Hepatocyte (in vitro differentiated cells): Measurements from ENCODE around the gene MTHFD1L. TPM values are rescaled to one million over a fixed set of nuclear protein-coding genes. Genes with fewer than 3 reads are reported as not detected.

ENCODE experiments used
- DNase-seq: peaks from one replicate; pipeline ENCODE4 v3.0.0-alpha.2; 2016; ENCODE audit warnings: low spot score
- H2AFZ ChIP-seq: fragments of 200-600 bp; sonication (generic); 2 replicates; pipeline ENCODE4 v1.6.0; 2016; ENCODE audit warnings: antibody characterized with exemption, mild to moderate bottlenecking
- H3K27ac ChIP-seq: fragments of 200-600 bp; sonication (generic); 2 replicates; pipeline ENCODE4 v1.5.1; 2016; ENCODE audit warnings: mild to moderate bottlenecking
- H3K27me3 ChIP-seq: fragments of 200-600 bp; sonication (generic); 2 replicates; pipeline ENCODE4 v1.6.1; 2016
- H3K36me3 ChIP-seq: fragments of 200-600 bp; sonication (generic); replicated peaks from 2 replicates; pipeline ENCODE4 v1.5.1; 2016; ENCODE audit warnings: low read depth; ENCODE audit not compliant: insufficient read depth
- H3K4me1 ChIP-seq: fragments of 200-600 bp; sonication (generic); 2 replicates; pipeline ENCODE4 v1.5.1; 2016; ENCODE audit warnings: mild to moderate bottlenecking, moderate library complexity; ENCODE audit not compliant: insufficient read depth
- H3K4me2 ChIP-seq: fragments of 200-600 bp; sonication (generic); 2 replicates; pipeline ENCODE4 v1.6.0; 2016
- H3K4me3 ChIP-seq: fragments of 200-600 bp; sonication (generic); 2 replicates; pipeline ENCODE4 v1.5.1; 2016; ENCODE audit warnings: mild to moderate bottlenecking
- H3K79me2 ChIP-seq: fragments of 200-600 bp; sonication (generic); 2 replicates; pipeline ENCODE4 v1.6.0; 2017; ENCODE audit warnings: mild to moderate bottlenecking
- H3K9me2 ChIP-seq: fragments of 200-600 bp; sonication (generic); replicated peaks from 2 replicates; pipeline ENCODE4 v1.6.0; 2017; ENCODE audit warnings: mild to moderate bottlenecking; ENCODE audit not compliant: insufficient read depth
- H3K9me3 ChIP-seq: fragments of 200-600 bp; sonication (generic); 2 replicates; pipeline ENCODE4 v1.5.1; 2016; ENCODE audit warnings: low read depth, mild to moderate bottlenecking
- H4K20me1 ChIP-seq: fragments of 200-600 bp; sonication (generic); 2 replicates; pipeline ENCODE4 v1.6.0; 2016; ENCODE audit warnings: mild to moderate bottlenecking; ENCODE audit not compliant: insufficient read depth, poor library complexity, severe bottlenecking
- EZH2 ChIP-seq: fragments of 200-600 bp; sonication (generic); IDR thresholded peaks from 2 replicates; pipeline ENCODE4 v1.6.1; 2016; ENCODE audit warnings: antibody characterized with exemption, mild to moderate bottlenecking, borderline replicate concordance
- EZH2phosphoT487 ChIP-seq: fragments of 200-600 bp; sonication (generic); IDR thresholded peaks from one replicate; pipeline ENCODE4 v1.6.1; 2018; ENCODE audit warnings: antibody characterized with exemption, mild to moderate bottlenecking, low read depth, moderate library complexity; ENCODE audit not compliant: unreplicated experiment, severe bottlenecking
- WGBS: methylation state at CpG from one replicate; pipeline ENCODE4 v1.1.6; 2016; ENCODE audit warnings: low lambda C conversion rate; ENCODE audit errors: missing lambda C conversion rate; 5-methylcytosine and 5-hydroxymethylcytosine counted together
- polyA plus RNA-seq: library from polyadenylated mRNA; unstranded; fragments of >200 nt; fragmentation: Nextera tagmentation; extraction: Ambion mirVana; gene quantifications from 2 replicates; pipeline ENCODE4 v1.2.1, GENCODE V29; 2016
- total RNA-seq: library from RNA; depleted of rRNA; stranded (reverse); fragments of >200 nt; gene quantifications from 2 replicates; pipeline ENCODE4 v1.2.3, GENCODE V29; 2014
- TF ChIP-seq, protein P1 (sequence below): fragments of 200-600 bp; sonication (generic); IDR thresholded peaks from 2 replicates; pipeline ENCODE4 v1.5.1; 2016; ENCODE audit warnings: antibody characterized with exemption, mild to moderate bottlenecking; ENCODE audit not compliant: poor library complexity

The MTHFD1L gene
- total and polyA plus RNA-seq, 2 experiments from 2014 or later: 28.4 to 30.8 TPM

DNA sequence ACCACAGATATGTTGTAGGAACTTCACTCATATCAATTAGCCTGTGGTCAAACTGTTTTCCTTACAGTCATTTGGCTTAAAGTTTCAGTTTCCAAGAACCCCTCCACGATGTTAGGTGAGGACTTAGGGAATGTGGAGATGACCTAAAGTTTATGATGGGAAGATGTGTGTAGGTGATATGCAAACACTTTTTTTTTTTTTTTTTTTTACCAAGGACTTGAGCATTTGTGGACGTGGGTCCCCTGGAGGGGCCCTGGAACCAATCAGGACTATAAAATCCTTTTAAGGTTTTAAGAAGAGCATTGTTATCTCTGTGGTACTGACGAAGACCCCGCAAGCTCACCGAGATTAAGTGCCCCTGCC is 478 bp upstream of the MTHFD1L start:
- H4K20me1 ChIP-seq: no peaks in the 10 kb centered on the region
- H2AFZ ChIP-seq: peak overlapping the region; percentile 67
- H3K4me2 ChIP-seq: peak overlapping the region; percentile 85
- H3K27me3 ChIP-seq: no peaks in the 10 kb centered on the region
- WGBS: 14% methylated on average over 5 of the region's 5 CpGs
- H3K36me3 ChIP-seq: no peaks in the 10 kb centered on the region
- peaks cover 23% of the 10 kb centered on the region for H3K4me1 ChIP-seq
- H3K79me2 ChIP-seq: peaks cover 31% of the 10 kb centered on the region
- peak overlapping the region; percentile 72 for H3K4me3 ChIP-seq
- DNase-seq: no peak
- H3K9me3 ChIP-seq: no peaks in the 10 kb centered on the region
- TF ChIP-seq, protein P1, sequence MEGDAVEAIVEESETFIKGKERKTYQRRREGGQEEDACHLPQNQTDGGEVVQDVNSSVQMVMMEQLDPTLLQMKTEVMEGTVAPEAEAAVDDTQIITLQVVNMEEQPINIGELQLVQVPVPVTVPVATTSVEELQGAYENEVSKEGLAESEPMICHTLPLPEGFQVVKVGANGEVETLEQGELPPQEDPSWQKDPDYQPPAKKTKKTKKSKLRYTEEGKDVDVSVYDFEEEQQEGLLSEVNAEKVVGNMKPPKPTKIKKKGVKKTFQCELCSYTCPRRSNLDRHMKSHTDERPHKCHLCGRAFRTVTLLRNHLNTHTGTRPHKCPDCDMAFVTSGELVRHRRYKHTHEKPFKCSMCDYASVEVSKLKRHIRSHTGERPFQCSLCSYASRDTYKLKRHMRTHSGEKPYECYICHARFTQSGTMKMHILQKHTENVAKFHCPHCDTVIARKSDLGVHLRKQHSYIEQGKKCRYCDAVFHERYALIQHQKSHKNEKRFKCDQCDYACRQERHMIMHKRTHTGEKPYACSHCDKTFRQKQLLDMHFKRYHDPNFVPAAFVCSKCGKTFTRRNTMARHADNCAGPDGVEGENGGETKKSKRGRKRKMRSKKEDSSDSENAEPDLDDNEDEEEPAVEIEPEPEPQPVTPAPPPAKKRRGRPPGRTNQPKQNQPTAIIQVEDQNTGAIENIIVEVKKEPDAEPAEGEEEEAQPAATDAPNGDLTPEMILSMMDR: no peak
- TF ChIP-seq EZH2 (no peak), EZH2phosphoT487 (no peak)
- peak overlapping the region; percentile 94 for H3K27ac ChIP-seq
- H3K9me2 ChIP-seq: no peaks in the 10 kb centered on the region

DNA sequence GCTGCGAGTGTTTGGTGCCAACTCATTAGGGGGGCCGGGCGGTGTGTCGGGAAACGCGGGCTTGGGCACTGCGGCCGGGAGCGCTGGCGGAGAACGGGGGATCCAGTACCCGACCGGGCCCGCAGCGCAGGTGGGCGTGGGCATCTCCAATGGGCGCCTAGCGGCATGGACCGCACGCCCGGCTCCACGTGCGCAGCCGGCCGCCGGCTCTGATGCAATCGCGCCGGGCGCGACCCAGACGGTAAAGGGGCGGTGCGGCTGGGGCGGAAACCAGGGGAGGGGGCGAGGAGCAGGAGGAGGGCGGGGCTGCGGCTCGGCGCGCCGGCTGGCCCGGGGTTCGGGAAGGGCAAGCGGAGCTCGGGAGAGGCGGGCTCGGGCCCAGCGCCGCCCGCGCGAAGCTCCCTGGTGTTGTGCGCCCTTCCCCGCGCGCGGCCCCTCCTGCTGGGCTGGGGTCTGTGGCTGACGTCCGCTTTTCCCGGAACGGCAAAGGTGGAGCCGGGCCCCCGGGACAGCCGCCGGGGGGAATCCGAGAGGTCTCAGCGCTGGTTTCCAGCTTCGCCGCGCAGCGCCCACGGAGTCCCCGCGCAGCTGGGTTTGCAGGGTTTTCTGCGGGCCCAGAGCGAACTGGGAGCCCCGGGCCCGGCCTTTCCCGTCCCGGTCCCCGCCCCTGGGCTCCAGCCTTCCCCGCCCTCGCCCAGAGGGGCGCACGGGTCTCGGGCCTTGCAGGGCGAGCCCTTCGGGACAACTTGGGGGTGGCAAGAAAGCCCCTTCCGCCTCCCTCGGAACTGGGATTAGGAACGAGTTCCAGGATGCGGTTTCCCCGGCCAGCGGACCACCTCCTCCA is 867 bp downstream of the MTHFD1L start:
- H2AFZ ChIP-seq: peak overlapping the region; percentile 51
- WGBS: 1% methylated on average over 34 of the region's 95 CpGs

DNA sequence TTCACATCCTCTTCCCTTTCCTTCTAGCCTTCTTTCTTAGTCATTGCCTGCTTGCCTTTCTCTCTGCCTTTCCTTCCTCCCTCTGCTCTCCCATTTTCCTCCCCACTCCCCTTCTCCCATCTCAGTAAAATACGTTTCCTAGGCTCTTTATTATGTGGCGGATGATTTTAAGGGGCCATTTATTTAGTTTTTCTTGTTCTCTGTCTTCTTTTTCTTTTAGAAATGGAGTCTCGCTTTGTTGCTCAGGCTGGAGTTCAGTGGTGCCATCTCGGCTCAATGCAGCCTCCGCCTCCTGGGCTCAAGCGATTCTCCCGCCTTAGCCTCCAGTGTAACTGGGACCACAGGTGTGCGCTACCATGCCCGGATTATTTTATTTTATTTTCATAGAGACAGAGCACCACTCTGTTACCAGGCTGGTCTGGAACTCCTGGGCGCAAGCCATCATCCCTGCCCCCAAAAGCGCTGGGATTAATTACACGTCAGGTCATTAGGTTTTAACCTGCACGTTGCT is 1.5 kb downstream of the MTHFD1L start:
- no peak for DNase-seq
- Histone ChIP-seq H3K4me2 (peak overlapping the region; percentile 85), H3K27ac (peak overlapping the region; percentile 94), H3K36me3 (no peaks in the 10 kb centered on the region), H3K4me1 (peaks cover 16% of the 10 kb centered on the region), H3K27me3 (no peaks in the 10 kb centered on the region), H3K79me2 (peaks cover 51% of the 10 kb centered on the region), H3K9me3 (no peaks in the 10 kb centered on the region), H2AFZ (peak overlapping the region; percentile 9), H3K4me3 (peak overlapping the region; percentile 72), H4K20me1 (no peaks in the 10 kb centered on the region), H3K9me2 (no peaks in the 10 kb centered on the region)
- 57% methylated on average over 13 of the region's 13 CpGs for WGBS
- TF ChIP-seq, protein P1: no peak
- no peak for TF ChIP-seq EZH2
- TF ChIP-seq EZH2phosphoT487: no peak

More for the DNA sequence above, 867 bp downstream of the MTHFD1L start:
- H4K20me1 ChIP-seq: no peaks in the 10 kb centered on the region
- no peaks in the 10 kb centered on the region for H3K27me3 ChIP-seq
- H3K4me1 ChIP-seq: peaks cover 23% of the 10 kb centered on the region
- H3K79me2 ChIP-seq: peaks cover 44% of the 10 kb centered on the region
- TF ChIP-seq EZH2phosphoT487 (no peak), EZH2 (no peak)
- TF ChIP-seq, protein P1: no peak
- peak overlapping the region; percentile 85 for H3K4me2 ChIP-seq
- peak; percentile 95 for DNase-seq
- no peaks in the 10 kb centered on the region for H3K9me3 ChIP-seq
- peak overlapping the region; percentile 72 for H3K4me3 ChIP-seq
- H3K27ac ChIP-seq: peak overlapping the region; percentile 94
- H3K9me2 ChIP-seq: no peaks in the 10 kb centered on the region
- H3K36me3 ChIP-seq: no peaks in the 10 kb centered on the region
